GM21717 (cell line): ENCODE measurements around the gene HSPB1.
"Not testable (repeated sequence)": the region's sequence is repeated elsewhere in the genome, so short reads cannot be mapped to it uniquely, and the experiment has no call there.

Experiments
- ATAC-seq: cut with Tn5 transposase; IDR thresholded peaks from one replicate; pipeline ENCODE4 v1.9.1; 2021; ENCODE audit warnings: mild to moderate bottlenecking, moderate library complexity; ENCODE audit not compliant: unreplicated experiment

Gene HSPB1

DNA sequence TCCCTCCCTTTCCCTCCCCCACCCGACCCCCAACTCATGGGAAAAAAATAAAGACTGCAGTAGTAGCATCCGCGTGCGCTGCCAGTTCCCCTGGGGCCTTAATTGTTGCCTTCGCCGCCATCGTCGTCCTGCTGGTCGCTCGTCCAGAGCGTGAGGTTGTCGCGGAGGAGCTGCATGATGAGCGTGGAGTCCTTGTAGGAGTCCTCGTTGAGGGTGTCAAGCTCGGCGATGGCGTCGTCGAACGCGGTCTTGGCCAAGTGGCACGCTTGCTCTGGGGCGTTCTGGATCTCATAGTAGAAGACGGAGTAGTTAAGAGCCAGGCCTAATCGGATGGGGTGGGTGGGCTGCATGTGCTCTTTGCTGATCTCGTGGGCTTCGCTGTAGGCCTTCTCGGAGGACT, 27.0 kb downstream of the HSPB1 start:
- ATAC-seq, result no peak

DNA sequence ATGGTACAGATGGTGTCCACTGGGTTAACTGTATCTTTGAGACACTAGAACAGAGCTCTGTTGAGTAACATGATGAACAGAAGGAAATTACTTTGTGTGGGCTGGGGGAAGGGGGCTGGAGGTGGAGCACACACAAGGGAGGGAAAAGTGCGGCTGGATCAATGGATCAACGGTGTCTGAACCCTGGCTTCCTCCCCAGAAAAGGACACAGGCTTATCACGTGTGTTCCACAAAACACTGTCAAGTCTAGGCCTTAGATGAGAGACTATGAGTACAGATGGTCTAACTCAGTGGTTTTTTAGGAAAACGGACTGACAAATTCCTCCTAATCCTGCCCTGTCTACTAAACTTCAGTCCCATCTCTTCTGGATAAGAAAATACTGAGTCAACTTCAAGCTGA, 27.8 kb downstream of the HSPB1 start:
- ATAC-seq, result no peak

DNA sequence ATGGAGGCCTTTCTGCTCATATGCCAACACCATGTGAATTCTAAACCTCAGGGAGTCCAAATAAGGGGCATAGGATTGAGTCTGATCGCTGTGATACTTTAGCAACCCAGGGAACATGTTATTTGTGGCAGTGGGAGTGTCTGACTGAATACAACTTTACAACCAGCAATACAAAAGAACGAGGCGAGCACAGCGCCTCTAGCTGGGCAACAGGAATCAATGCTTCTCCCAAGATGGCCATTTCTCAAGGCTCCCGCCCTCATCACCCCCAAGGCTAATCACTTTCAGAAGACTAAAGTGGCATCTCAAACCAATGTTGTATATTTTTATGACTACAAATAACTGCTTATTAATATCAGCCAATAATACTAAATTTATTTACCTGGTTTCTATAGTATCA, 28.2 kb downstream of the HSPB1 start:
- no peak for ATAC-seq

DNA sequence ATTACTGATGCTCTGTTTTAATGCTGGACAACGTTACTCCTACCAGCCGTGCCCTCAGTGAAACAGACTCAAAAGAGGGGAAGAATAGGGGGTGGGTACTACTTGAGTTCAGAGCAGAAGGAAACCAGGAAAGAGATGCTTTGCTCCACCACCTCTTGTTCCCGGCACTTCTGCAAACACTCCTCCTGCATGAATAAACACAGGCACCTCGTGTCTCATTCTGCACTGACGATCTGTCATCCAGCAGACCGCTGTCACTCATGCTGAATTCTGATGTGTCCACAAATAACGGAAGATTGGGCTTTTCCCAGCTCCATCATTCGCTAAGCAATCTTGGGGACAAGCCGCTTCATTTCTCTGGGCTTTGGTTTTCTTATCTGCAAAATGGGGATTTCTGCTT, 29.6 kb downstream of the HSPB1 start:
- no peak for ATAC-seq

DNA sequence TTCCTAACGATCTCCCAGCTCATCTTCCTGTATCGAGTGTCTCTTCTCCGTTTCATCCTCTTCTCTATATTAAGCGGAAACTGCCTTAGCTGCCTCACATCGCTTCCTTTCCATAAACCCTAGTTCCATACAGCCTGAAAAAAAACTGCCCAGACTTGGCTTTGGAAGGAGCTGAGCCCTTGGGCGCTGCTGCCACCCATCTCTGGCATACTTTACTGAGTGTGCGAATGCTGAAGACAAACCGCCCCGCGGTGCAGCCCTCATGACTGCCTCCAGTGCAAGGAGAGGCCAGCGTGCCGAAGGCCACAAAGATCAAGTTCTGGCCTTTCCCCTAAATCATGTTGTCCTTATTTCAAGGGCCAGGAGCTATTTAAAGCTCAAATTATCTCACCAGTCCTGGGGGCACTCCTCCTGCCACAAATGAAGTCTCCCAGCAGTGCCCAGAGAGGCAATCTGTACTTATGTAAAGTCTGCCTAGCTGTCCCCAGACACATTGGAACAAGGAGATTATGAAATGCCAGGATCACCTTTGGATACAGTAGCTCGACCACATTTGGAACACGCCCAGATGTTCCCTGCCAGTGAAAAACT, 31.1 kb downstream of the HSPB1 start:
- ATAC-seq, result no peak

DNA sequence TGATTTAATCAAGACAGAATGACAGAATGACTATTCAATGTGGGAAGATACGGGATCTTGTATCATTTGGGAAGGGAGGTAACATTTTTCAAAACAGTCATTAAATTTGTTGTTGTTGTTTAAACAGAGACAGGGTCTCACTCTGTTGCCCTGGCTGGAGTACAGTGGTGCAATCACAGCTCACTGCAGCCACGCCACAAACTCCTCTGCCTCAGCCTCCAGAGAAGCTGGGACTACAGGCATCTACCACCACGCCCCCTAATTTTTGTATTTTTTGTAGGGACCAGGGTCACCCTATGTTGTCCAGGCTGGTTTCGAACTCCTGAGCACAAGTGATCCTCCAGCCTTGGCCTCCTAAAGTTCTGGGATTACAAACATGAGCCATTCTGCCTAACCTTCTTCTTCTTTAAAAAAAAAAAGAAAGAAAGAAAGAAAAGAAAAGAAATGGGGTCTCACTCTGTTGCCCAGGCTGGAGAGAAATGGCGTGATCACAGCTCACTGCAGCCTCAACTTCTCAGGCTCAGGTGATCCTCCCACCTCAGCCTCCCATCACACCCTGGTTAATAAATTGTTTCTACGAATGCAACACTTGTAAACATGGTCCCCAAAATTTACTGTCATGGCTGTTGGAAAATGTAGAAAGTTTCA, 32.0 kb downstream of the HSPB1 start:
- no peak for ATAC-seq

DNA sequence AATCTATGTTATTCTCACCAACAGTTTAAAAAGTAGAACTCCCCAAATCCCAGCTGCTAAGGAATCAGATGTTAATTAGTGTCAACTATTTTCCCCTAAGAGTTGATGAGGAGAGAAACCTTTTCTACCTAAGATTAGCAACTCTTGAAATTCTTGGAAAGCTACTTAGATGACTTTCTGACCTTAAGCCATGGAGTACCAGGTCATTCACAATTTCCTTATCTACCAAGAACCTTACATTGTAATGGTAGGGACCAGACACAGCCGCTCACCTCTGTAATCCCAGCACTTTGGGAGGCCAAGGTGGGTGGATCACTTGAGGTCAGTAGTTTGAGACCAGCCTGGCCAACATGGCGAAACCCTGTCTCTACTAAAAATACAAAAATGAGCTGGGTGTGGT, 32.9 kb downstream of the HSPB1 start:
- ATAC-seq, result not testable (repeated sequence)

DNA sequence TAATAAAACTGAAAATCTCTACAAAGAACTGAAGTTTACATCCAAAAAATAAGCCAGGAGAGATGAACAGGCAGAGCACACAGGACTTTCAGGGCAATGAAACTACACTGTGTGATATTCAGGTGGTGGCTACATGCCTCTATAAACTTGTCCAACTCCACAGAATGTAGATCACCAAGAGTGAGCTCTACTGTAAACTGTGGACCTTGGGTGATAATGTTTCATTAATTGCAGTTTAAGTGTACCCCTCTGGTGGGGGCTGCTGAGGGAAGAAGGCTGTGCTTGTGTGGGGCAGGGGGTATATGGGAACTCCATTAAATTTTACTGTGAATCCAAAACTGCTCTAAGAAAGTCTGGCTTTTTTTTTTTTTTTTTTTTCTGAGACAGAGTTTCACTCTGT, 33.6 kb downstream of the HSPB1 start:
- ATAC-seq, result no peak

DNA sequence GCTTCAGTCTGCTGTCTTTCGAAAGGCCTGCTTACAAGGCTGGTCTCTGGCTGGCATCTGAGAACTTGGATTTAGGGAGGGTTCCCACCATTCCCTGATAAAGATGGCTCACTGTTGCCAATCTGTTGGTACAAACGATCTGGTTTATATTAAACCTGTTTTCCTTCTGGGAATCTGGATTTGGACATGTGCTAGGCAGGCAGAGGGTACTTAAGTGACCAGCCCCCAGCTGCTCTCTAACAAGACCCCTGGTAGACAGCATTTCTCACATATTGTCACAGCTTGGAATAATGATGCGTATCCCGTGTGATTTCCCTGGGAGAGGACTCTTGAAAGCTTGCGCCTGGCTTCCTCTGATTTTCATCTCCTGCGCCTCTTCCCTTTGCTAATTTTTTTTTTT, 34.7 kb downstream of the HSPB1 start:
- no peak for ATAC-seq

DNA sequence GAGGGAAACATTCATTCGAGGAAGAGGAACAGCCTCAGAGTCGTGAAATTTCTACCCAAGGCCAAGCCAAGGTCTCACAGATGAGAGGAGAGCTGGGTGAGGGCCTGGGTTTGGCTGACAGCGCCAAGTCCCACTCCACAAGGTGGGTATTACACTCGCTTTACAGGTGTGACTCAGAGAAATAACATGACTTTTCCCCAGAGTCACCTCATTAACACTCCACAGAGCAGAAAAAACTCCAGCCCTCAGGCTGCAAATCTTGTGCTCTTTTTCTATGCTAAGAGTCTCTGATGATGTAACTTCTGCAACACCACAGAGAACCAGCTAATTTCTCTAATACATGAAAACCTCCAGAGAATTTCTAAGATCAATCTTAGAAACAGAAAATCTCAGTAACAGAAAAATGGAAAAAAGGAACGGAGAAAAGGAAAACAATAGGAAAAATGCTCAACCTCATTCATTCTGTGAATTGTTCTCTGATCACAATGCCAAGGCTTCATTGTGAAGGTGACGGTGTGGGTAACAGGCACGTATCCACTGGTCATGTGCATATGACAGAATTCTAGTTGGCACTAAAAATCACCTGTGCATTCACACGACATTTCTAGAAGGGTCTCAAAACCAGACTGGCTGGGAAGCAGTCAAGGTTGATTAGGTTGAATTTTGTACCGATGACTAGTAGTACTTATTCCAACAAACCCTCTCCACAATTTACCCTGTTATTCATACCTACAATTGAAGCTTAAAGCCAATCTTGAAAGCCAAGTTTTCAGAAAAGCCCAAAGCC, 36.0 kb downstream of the HSPB1 start:
- no peak for ATAC-seq

DNA sequence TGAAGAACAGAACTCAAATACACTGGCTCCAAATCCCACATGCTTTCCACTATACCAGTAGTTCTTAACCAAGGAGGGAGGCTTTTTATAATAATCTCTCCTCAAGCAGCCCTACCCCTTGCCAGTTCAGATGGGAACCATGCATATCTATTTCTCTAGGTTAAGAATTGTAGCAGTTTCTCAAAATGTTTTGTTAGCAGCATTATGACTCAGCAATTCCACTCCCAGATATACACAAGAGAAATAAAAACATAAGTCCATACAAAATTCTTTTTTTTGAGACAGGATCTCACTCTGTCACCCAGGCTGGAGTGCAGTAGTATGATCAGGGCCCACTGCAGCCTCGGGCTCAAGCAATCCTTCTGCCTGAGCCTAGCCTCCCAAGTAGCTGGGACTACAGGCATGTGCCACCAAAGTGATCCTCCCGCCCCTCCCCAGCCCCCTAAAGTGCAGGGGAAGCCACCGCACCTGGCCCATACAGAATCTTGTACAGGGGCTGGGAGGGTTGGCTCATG, 38.2 kb downstream of the HSPB1 start:
- no peak for ATAC-seq

DNA sequence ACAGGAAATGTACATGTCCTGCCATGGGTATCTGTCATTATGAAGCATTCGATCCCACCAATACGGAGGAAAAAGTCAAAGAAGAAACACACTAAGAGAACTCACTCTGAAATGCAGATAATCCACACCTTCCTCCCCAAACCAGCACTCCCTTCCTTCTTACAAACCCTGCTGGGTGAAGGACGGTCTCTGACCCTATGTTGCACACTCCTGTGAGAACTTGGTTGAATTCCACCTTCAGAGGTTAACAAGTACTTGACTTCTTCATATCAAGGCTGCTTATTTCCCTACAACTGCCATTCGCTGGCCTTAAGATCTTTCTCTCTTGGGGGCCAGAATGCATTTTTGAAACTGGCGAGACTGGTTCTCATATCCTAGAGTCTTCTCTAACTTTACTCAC, 39.7 kb downstream of the HSPB1 start:
- ATAC-seq, result no peak

DNA sequence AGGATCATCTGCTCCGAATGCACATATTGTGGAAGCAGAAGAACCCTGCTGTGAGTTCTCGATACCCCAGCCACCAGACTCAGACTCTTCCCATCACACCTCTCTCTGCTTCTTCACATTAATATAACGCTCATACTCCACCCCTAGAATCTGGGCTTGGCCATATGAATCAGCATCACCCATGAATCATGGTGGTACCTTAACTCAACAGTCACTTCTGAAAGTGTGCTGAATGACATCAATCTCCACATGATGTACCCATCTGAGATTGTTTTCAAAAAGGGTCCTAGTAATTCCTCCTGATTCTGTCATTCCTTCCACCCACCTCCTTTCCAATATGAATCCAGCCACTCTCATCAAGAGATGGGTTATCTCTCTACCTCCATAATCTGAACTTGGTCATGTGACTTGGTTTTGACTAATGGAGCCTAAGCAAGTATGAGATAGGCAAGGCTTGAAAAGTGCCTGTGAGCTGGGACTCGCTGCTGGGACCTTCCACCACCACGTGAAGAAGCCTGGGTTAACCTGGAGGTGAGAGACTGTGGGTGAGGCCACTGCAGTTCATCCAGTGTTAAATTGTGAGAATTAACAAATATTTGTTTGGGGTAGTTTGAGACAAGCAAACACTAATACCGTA, 40.9 kb downstream of the HSPB1 start:
- no peak for ATAC-seq

DNA sequence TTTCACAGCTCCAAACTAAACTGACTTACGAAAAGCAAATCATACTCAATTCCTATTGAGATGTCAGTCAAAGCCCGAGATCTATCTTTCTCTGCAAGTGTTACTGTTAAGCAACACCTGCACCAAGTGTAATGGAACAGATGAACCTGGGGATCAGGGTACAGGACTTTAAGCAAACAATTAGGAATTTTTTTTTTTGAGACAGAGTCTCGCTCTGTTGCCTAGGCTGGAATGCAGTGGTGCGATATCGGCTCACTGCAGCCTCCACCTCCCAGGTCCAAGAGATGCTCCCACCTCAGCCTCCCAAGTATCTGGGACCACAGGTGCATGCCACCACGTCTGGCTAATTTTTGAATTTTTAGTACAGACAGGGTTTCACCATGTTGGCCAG, 41.5 kb downstream of the HSPB1 start:
- no peak for ATAC-seq

DNA sequence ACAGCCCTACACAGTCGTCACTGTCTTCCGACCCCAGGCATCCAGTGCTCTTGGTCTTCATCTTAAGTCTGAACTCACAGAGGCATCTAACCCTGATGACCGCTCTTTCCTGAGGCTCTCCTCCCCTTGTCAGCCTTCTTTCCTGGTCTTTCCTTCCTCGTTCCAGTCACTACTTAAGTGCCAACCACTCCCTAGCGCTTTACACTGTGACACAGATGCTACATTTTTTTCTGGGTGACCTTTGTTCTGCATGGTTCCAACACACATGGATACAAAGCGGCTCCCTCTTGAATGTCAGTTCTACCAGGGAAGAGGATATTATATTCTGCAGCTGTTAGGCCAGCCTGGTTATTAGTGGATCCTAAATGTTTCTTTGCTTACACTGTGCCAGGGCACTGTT, 43.6 kb downstream of the HSPB1 start:
- no peak for ATAC-seq

DNA sequence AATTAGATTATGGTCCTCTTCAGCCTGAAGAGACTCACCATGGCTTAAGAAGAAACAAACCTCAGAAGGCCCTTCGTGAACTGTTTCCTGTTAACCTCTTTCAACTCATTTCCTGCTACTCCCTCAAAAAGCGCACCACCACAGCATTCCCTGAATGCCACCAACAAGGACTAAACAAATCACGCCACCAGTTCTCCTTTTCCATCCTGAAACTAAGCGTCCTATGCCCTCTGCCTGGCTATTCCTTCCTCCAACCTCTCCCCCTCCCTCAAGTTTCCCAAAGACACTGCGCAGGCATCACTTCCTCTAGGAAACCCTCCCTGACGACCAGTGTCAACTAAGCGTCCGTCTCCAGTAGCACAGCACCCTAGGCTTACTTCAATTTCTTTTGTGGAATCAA, 44.3 kb downstream of the HSPB1 start:
- ATAC-seq, result no peak

DNA sequence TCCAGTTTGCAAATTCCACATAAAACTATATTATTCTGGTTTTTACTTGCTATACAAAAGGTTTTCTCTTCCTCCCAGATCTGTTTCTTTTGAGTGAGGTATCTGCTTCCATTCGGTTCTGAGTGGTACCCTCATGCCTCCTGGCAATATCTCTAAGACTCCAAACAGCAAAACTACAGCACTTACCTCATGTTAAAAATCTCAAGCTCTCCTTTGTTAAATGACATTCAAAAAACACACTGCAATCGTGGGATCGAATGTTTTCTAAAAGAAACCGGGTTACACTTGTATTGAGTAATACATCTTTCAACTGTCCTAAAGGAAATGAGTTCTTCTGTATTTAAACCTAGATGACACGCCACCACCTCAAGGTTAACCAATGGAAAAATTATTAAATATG, 45.2 kb downstream of the HSPB1 start:
- ATAC-seq, result no peak

DNA sequence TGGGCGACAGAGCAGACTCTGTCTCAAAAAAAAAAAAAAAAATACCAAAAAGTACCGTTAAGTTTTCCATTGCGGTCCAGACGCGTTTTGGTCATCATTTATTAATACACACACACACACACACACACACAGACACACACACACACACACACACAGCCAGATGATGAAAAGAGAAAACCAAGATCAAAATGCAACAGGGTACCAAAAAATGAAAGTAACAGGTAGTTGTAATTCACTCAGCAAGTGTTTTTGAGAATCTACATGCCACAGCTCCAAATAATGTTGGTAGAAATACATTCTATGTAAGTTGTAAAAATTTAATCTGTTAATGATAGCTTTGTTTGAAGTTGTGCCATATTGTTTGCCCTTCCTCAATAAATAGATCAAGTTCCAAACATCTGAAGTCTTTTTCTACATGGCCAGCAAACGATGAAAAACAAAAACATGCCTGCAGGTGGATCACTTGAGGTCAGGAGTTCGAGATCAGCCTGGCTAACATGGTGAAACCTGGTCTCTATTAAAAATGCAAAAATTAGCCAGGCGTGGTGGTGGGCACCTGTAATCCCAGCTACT, 46.9 kb downstream of the HSPB1 start:
- no peak for ATAC-seq

DNA sequence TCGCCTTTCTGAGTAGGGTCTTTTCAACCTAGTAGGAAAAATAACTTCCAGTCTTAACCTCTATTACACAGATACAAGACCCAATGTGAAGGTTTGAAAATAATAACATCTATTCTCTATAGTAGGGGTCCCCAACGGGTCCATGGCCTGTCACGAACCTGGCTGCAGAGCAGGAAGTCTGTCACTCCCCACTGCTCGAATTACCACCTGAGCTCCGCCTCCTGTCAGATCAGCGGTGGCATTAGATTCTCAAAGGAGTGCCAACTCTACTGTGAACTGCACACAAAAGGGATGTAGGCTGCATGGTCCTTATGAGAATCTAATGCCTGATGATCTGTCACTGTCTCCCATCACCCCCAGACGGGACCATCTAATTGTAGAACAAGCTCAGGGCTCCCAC, 48.9 kb downstream of the HSPB1 start:
- ATAC-seq, result no peak

DNA sequence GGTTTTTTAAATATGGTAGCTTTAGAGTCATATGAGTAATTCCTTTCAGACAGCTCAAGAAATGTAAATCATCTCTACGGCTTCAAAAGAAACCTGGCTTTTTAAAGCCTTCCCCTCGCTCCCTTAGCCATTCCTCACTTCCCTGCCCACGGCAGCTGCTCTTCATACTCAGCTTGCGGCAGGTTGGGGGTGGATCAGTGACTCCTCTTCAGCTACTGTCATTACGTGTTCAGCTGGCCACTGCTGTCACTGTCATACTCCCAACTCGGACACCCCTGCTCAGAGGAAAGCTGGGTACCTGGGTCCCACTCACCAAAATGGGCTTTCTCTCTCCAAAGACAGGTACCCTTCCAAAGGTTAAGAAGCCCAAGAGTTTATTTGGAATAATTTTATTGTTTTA, 49.7 kb downstream of the HSPB1 start:
- no peak for ATAC-seq

DNA sequence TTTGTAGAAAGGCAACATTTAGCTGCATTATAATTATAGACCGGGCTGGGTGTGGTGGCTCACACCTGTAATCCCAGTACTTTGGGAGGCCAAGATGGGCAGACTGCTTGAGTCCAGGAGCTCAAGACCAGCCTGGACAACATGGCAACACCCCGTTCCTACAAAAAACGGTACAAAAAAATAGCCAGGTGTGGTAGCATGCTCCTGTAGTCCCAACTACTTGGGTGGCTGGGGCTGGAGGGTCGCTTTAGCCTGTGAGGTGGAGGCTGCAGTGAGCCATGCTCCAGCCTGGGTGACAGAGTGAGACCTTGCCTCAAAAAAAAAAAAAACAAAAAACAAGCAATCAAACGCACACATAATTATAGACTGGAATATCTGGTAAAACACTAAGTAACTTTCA, 51.3 kb downstream of the HSPB1 start:
- no peak for ATAC-seq
